GM19397 (cell line): ENCODE data around the gene DMXL2.
"Not testable (repeated sequence)": the region's sequence is repeated elsewhere in the genome, so short reads cannot be mapped to it uniquely, and the experiment has no call there.

Source experiments
- ATAC-seq: cut with Tn5 transposase; IDR thresholded peaks from one replicate; pipeline ENCODE4 v1.9.1; 2021; ENCODE audit warnings: mild to moderate bottlenecking, moderate library complexity; ENCODE audit not compliant: unreplicated experiment

DMXL2 gene

GRCh38 chr15:51576286-51576850 is 46.2 kb downstream of the DMXL2 start:
- no peak for ATAC-seq

- no peak for ATAC-seq
These were observed 46.8 kb downstream of the DMXL2 start for GRCh38 chr15:51575775-51576174.

- ATAC-seq: not testable (repeated sequence)
These were observed 49.2 kb downstream of the DMXL2 start for GRCh38 chr15:51573352-51573751.

- ATAC-seq: not testable (repeated sequence)
These were observed 53.4 kb downstream of the DMXL2 start for GRCh38 chr15:51568939-51569784.

- ATAC-seq: no peak
These were observed 61.3 kb downstream of the DMXL2 start for GRCh38 chr15:51561271-51561670.

- no peak for ATAC-seq
These were observed 63.7 kb downstream of the DMXL2 start for GRCh38 chr15:51558876-51559275.

- no peak for ATAC-seq
These were observed 64.2 kb downstream of the DMXL2 start for GRCh38 chr15:51558411-51558810.

- ATAC-seq: no peak
These were observed 71.7 kb downstream of the DMXL2 start for GRCh38 chr15:51550841-51551240.

GRCh38 chr15:51547656-51548055 is 74.9 kb downstream of the DMXL2 start:
- no peak for ATAC-seq

GRCh38 chr15:51536965-51537574 is 85.5 kb downstream of the DMXL2 start:
- no peak for ATAC-seq

- ATAC-seq: no peak
These were observed 88.7 kb downstream of the DMXL2 start for GRCh38 chr15:51533672-51534398.

- ATAC-seq: no peak
These were observed 95.6 kb downstream of the DMXL2 start for GRCh38 chr15:51526955-51527354.

GRCh38 chr15:51524376-51524775 is 98.2 kb downstream of the DMXL2 start:
- no peak for ATAC-seq

- ATAC-seq: no peak
These were observed 106.3 kb downstream of the DMXL2 start for GRCh38 chr15:51516291-51516690.

GRCh38 chr15:51505251-51505650 is 117.3 kb downstream of the DMXL2 start:
- ATAC-seq: no peak

- no peak for ATAC-seq
These were observed 119.6 kb downstream of the DMXL2 start for GRCh38 chr15:51503003-51503402.

GRCh38 chr15:51499379-51499976 is 123.1 kb downstream of the DMXL2 start:
- ATAC-seq: no peak

GRCh38 chr15:51497806-51498205 is 124.8 kb downstream of the DMXL2 start:
- no peak for ATAC-seq

GRCh38 chr15:51496246-51496645 is 126.3 kb downstream of the DMXL2 start:
- no peak for ATAC-seq

GRCh38 chr15:51494411-51495314 is 127.9 kb downstream of the DMXL2 start:
- no peak for ATAC-seq
